ENCODE measurements around the gene TBX21.

- TF ChIP-seq, protein P1, sequence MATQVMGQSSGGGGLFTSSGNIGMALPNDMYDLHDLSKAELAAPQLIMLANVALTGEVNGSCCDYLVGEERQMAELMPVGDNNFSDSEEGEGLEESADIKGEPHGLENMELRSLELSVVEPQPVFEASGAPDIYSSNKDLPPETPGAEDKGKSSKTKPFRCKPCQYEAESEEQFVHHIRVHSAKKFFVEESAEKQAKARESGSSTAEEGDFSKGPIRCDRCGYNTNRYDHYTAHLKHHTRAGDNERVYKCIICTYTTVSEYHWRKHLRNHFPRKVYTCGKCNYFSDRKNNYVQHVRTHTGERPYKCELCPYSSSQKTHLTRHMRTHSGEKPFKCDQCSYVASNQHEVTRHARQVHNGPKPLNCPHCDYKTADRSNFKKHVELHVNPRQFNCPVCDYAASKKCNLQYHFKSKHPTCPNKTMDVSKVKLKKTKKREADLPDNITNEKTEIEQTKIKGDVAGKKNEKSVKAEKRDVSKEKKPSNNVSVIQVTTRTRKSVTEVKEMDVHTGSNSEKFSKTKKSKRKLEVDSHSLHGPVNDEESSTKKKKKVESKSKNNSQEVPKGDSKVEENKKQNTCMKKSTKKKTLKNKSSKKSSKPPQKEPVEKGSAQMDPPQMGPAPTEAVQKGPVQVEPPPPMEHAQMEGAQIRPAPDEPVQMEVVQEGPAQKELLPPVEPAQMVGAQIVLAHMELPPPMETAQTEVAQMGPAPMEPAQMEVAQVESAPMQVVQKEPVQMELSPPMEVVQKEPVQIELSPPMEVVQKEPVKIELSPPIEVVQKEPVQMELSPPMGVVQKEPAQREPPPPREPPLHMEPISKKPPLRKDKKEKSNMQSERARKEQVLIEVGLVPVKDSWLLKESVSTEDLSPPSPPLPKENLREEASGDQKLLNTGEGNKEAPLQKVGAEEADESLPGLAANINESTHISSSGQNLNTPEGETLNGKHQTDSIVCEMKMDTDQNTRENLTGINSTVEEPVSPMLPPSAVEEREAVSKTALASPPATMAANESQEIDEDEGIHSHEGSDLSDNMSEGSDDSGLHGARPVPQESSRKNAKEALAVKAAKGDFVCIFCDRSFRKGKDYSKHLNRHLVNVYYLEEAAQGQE (IDR thresholded peaks at IDR 0.05; ENCODE audit: low read depth), result no peak
- TF ChIP-seq, protein P2, sequence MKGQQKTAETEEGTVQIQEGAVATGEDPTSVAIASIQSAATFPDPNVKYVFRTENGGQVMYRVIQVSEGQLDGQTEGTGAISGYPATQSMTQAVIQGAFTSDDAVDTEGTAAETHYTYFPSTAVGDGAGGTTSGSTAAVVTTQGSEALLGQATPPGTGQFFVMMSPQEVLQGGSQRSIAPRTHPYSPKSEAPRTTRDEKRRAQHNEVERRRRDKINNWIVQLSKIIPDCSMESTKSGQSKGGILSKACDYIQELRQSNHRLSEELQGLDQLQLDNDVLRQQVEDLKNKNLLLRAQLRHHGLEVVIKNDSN (IDR thresholded peaks at IDR 0.05), result no peak
- no peak for TF ChIP-seq NFIC (IDR thresholded peaks at IDR 0.05)
- TF ChIP-seq, protein P3, sequence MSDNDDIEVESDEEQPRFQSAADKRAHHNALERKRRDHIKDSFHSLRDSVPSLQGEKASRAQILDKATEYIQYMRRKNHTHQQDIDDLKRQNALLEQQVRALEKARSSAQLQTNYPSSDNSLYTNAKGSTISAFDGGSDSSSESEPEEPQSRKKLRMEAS (IDR thresholded peaks at IDR 0.05), result no peak
- TF ChIP-seq YY1 (IDR thresholded peaks at IDR 0.05; ENCODE audit: low read depth), result no peak
These were observed 34.9 kb upstream of the TBX21 start for GRCh38 chr17:47697906-47698711.
